HG02588 (cell line): ENCODE data around the gene AQP5.
"Not testable (repeated sequence)": the region's sequence is repeated elsewhere in the genome, so short reads cannot be mapped to it uniquely, and the experiment has no call there.

Source experiments
- ATAC-seq: cut with Tn5 transposase; IDR thresholded peaks from one replicate; pipeline ENCODE4 v1.9.1; 2021; ENCODE audit warnings: mild to moderate bottlenecking, moderate library complexity; ENCODE audit not compliant: unreplicated experiment

AQP5 gene

DNA sequence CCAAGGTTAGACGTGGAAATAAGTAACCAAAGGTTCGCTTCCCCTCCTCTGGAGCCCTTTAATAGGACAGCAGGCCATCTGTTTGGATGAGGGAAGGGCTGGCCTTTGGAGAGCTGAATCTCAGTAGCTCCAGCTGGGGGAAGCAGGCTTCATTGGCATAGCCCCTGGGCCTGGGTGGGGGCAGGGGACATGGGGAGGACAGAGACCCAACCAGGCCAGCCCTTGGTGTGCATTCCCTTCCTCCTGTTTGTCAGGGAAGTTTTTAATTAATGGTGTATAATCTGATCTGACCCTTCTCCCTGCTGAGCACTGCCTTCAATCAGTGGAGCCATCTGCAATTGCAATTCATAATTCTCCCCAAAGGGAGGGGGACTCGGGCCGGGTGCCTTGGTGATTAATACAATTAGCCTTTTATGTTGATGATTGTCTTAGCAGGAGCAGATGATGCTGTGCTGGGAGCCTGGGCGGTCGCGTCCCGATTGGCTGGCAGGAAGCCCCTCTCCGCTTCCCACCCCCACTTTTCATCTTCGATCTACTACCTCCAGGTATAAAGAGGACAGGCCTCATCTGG is 17.4 kb downstream of the AQP5 start:
- ATAC-seq: no peak

DNA sequence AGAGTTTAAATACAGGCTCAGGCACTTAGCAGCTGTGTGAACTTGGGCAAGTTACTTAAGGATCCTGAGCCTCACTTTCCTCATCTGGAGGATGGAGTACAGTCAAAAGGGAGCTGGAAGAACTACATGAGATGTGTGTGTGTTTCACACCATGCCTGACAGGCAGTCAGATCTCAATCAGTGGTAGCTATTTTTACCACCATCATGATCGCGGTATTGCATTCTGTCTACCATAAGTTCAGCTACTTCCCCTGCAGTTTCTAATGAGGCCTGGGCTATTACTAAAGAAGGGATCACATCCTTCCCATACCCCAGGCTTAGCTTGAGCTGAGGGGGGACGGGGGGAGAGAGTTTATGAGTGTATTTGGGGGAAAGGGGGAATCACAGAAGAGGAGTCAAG is 18.1 kb downstream of the AQP5 start:
- ATAC-seq: no peak

DNA sequence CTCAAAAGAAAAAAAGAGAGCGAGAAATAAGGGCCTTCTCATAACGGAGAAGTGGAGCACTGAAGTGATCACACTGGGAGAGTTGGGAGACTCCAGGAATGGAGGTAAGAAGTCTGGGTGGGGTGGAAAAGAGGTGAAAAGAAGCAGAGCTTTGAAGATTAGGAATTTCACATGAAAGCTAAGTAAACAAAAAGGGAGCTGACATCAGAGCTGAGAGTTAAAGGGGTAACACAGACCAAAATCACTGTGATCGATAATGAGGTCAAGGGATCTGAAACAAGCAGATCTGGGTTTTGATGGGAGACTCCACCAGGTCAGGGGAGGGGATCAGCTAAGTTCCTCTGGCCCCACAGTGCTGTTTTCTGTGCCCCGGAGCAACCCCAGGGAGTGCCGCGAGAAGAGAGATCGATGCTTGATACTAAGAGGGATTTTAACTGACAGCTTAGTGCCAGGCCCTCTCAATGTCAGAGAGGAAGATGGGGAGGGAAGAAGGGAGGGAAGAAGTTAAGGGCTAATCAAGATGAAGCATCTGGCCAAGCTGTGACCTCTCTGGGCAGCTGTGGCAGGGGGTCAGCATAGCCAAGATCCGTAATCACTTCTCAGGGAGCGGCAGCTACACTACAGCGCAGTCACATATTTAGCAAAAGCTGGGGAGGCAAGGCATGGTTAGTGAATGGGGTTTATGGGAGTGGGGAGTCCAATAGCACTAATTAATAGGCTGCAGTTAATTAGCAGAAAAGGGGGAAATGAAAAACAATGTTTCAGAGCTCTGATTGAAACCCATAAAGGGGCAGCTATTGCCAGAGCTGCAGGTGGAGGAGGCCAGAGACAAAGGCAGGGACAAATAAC is 19.1 kb downstream of the AQP5 start:
- ATAC-seq: no peak

DNA sequence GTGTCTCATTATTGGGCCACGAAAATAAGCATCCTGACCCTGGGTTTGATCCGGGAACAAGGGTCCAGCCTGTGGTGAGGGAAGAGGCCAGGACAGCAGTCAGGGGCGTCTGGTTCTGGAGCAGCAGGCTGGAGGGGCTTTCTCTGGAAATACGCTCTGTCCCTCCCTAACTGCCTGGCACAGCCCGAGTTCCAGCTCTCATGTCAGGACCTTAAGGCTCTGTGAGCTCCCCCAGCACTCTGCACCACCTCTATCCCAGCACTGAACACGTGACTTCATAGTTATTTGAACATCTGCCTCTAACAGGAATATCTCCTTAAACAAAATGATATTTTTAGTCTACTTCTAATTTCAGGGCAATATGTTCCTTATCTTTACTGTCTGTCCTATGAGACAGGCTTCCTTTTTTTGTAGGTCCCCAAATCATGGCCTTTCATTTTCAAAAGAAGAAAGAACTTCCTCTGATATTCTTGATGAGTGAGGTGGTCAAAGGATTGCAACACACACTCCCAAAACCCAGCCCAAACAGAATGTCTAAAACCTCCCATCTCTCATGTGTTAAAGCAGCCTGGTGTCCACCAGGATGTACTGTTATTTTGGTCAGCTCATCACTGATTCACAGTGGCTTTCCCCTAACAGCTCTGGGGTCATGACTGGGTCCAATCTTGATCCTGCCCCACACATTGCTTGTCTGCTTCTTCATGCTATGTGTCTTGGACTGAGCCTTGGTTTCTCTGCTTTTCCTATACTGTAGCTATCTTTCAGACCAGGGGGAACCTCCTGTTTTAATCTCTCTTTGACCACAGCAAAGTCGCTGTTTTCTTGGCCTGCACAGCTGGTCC is 20.8 kb downstream of the AQP5 start:
- ATAC-seq: no peak

DNA sequence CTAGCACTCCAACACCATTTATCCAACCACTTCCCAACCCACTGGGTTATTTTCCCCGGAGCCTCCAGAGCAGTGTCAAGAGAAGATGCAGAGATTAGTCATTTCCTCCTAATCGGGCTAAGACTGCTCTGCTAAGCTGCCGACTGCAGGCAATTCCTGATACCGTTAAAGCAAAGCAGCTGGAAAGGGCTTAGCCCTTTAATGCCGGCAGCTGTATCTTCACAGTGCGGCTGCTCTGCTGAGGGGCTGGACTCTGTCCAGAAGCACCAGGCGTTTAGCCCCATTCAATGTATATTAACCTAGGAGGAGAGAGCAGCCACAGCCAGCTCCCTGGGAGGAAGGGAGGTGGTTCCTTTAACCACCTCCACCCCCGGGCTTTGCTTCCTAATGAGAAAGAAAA is 22.2 kb downstream of the AQP5 start:
- no peak for ATAC-seq

DNA sequence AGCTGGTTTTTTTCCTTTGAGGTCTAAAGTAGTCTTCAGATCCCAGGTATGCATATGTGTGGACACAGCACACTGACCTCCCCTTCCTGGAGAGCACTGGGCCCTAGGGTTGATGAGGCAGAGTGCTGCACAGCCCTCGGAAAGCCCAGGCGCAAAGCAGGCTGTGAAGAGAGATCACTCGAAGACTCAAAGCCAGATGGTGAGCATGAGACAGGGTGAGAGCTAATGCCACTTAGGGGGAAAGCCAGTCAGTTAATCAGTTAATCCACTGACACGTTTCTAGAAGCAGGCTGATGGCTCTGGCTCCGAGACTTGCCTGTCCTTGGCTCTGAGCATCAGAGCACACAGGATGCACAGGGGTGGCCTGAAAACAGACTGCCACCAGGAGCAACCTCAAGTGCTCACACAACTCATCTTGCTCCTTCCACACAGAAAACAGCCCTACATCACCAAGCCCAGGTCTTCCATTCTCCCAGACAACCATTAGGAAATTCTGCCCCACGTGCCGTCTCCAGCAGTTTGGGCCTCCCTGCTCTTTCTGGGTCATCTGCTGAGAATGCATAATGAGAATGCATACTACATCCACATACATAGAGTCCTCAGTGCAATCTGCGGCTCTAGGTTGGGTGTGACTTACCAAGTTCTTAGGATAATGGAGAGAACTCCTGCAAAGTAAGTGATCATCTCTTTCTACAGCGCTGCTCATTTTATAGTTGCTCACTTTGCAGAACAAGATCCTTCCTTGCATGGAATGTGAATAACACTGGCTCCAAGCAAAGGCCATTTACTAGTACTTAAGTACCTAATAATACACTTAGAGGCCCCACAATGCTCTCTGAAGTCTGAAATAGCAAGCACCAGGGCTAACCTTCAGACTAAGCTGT is 23.0 kb downstream of the AQP5 start:
- ATAC-seq: no peak

DNA sequence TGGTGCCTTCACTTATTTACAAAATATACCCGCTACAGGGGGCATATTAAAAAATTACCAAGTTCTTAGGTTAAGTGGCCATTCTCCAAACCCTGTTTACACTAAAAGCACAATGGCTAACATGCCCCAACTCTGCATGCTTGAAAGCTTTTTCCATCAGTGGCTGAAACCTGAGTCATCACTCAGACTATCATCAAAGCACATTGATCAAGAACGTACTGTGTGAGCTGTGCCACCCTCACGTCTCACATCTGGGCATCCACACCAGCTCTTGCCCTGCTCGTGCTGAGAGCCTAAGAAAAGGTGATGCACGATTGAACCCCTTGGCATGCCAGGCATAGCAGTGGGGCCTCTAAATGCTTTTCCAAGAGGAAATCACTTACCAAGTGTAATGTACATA is 24.3 kb downstream of the AQP5 start:
- no peak for ATAC-seq

DNA sequence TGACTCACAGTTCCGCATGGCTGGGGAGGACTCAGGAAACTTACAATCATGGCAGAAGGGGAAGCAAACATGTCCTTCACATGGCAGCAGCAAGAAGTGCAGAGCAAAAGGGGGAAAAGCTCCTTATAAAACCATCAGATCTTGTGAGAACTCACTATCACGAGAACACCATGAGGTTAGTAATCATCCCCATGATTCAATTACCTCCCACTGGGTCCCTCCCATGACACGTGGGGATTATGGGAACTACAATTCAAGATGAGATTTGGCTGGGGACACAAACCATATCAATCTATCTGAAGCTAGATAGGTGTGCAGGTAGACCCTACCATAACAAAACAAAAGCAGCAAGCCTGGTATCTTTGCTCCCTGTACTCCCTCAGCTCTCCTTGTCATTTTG is 24.8 kb downstream of the AQP5 start:
- ATAC-seq: not testable (repeated sequence)

DNA sequence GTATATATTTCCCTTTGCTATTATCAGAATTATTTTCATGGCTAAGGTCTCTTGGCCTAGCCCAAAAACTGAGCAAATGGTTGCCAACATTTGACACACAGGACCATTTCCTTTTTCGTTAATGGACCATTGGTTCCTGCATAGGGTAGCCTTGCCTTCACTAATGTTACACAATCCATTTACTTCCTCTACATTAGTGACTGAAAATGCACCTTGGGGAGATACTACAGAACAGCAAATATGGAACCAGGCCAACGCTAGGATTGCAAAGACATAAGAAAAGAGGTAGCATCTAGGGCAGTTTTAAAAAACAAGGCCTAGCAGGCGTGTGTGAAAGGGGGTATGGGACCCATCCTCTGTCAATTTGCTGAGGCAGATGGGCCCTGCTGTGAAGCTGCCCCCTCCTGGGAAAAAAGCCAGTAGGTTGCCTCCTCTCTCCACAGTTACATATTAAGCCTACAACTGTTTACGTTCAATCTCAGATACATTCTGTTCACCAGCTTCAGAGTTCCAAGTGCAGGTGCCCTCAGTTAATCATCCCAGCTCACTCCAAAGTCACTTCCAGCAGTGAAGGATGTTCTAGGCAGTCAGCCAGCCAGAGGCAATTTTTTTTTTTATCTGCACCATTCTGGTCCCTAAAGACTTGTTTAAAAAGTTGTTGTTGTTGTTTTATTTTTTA is 26.1 kb downstream of the AQP5 start:
- ATAC-seq: no peak

DNA sequence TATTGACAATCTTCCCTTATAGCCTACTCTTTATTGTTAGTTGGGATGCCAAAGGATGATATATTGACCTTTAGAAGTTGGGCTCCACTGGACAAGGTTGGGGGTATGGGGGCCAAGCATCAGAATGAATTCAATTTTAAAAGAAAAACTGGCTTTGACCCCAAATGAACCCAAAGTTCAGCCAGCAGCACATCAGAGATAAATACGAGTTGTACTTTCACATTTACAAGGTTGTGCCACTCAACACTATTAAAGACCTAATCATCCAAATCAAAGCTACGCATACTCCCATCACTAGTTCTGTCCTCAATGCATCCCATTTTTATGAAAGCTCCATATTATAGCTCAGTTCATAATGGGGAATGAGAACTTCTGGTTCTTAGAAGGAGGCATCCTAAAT is 27.7 kb downstream of the AQP5 start:
- ATAC-seq: not testable (repeated sequence)

DNA sequence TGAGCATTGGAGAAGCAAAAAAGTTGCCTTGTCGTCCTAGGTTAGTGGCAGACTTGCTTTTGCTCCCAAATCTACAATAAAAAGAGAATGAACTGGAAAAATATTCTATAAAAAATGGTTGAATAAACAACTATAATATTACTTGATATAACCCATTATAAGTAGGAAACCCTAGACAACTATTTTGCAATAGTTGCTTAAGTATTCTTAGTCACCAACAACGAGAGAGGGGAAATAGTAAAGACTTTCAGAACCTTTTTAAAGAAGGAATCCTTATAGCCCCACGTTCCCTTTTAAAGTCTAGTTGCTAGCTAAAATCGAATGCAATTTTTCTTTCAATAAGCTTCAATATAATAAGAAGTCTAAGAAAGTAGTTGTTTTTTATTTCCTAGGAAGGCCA is 28.6 kb downstream of the AQP5 start:
- ATAC-seq: no peak

DNA sequence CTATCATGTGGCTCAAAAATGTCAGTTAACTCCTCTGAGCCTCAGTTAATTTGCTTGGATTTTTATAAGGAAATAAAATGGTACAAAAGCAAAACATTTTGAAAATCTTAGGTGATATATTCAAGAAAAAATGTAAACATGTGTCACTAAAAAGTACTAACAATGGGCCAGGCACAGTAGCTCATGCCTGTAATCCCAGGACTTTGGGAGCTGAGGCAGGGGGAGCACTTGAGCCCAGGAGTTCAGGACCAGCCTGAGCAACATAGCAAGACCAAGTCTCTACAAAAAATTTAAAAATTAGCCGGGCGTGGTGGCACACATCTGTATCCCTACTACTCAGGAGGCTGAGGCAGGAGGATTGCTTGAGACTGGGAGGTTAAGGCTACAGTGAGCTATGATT is 36.8 kb downstream of the AQP5 start:
- ATAC-seq: no peak

DNA sequence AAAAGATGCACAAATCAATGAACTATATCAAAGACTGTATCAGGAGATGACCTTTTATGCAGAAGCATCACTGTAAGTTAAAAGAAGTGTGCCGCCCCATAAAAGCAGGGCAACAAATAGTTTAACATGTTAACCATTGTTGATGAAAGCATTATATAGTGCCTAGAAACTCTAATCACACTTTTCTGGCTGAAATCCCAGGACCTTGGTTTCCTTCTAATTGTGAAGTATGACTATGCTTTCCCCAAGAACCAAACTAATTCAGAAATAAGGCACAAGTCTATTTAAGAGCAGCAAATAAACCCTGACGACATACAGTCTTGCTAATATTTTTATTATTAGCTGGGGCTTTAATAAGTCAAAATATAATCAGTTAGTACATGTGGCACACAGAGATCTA is 41.9 kb downstream of the AQP5 start:
- ATAC-seq: no peak

DNA sequence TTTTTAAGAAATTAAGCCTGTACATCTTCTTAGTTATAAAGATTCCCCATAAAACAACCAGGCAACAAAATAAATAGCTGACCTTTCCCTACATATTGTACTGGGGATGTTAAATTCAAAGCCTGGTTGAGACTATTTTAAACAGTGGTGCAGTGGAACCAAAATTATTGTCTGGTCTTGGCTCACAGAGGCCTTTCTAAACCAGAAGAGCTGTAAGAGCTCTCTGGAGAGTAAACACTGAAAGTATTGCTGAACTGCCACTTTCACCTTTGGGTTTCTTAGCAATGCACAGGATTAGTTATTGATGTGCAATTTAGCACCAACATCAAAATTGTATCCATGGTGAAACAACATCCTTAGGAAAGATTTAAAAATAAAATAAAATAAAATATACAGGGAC is 43.0 kb downstream of the AQP5 start:
- ATAC-seq: no peak

DNA sequence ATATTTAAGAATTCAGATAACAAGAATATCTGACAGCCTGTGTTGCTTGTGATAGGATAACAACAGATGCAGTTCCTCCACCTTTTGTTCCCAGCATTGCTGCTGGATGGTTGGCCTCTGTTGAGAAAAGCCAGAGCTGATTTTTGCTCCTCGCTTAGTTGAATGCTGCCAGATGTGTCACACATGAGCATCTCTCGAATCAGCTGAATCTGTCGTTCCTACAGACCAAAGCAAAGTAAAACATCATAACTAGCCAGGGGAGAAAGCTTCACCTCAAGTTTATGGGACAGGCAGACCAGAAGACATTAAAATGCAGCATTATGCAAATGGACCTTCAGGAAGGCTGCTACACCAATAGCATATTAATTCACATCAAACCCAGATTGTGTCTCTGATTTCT is 43.5 kb downstream of the AQP5 start:
- ATAC-seq: no peak

DNA sequence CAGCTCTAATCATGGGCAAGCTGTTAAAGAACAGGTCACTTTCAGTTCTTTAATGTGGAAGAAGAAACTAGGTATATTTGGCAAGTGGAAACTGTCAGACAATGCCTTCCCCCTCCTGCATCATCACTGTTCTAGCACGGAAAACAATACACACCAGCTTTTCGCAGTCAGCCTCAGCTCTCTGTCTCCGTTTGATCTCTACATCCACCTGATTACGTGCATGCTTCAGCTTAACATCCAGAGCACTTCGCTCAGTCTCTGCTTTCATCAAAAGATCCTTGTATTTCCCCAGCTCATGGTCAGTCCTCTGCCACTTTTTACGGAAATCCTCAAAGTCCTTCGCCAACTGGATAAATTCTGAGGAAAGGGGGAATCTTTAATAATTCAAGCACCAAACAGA is 44.6 kb downstream of the AQP5 start:
- no peak for ATAC-seq

DNA sequence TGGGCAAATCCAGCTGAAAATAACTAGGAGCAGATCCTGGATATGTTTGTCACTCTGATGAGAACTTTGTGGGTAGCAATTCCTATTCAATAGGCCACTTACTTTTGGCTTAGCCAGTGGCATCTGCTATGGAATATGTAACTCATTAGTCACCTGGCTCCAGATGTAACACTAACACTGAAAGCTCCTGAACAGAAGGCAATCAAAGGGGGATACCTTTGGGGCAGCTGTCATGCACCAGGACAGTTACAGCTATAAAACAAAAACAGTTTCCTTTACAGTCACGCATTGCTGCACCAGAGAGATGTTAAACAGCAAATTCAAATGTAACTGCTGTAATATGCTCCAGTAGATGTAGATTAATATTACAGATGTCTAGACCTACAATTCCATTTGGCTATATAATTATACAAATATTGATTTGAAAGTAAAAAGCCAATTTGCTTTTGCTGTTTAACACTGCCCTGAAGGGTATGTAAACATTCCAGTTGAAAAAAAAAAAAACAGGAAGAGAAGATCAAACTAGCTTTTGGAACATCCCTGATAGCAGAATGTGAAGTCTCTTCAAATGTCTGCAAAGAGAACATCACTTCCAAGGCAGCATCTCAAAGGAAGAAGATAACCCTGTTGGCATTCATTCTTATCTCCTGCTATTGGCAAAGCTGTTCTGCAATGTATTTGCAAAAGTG is 45.2 kb downstream of the AQP5 start:
- ATAC-seq: no peak

DNA sequence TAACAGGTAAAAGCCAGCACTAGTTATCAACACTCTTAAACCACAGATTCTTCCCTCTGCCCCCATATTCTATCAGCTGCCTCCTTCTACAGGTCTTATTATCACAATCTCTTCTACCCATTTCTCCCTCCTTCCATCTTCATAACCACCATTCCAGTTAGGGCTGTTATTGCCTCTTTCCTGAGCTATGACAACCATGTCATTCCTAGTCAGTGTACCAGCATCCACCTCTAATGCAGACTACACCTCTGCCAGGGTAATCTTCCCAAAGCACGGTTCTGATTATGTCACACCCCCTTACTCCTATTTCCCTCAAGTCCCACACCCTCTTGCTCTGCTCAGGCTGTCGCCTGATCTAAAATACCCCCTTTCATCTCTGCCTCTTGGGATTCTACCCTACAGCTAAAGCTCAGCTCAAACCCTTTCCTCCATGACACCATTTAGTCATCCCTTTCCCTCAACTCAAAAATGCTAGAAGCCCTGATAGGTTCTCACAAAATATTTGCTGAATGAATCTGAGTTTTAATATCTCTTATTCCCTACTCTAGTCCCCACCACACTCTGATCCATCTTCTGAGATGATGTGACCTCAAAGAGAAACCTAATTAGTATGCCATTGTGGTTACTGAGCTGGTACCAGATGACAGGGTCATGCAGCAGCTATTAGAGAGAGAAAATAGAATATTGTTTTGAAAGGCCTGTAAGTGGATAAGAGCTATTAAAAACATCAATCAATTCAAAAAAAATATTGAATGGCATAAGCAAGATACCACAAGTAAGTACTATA is 51.9 kb downstream of the AQP5 start:
- ATAC-seq: no peak

DNA sequence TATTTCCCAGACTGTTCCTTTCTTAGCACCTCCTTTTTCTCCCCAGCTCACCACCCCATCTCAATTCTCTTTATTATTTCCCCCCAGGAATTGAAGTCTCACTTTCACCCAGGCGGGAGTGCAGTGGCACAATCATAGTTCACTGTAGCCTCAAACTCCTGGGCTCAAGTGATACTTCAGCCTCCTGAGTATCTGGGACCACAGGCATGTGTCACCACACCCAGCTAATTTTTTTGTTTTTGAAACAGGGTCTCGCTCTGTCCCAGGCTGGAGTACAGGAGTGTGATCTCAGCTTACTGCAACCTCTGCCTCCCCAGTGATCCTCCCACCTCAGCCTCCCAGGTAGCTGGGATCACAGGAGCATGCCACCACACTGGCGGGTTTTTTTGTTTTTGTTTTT is 52.7 kb downstream of the AQP5 start:
- ATAC-seq: no peak
